Trophoblast cell (in vitro differentiated cells and primary cell): ENCODE data around the gene MEIOB.

ENCODE experiments used
- DNase-seq, 2 donors: peaks; one replicate each; pipeline ENCODE4 v3.0.0-alpha.2; 2016
- H2AFZ ChIP-seq: 2 replicates; pipeline ENCODE4 v1.6.1; 2013; ENCODE audit warnings: low read length, moderate library complexity, mild to moderate bottlenecking; ENCODE audit not compliant: insufficient read depth, poor library complexity
- H2AK5ac ChIP-seq: 2 replicates; pipeline ENCODE4 v1.6.1; 2013; ENCODE audit warnings: mild to moderate bottlenecking, low read length
- H2BK120ac ChIP-seq: 2 replicates; pipeline ENCODE4 v1.6.1; 2013; ENCODE audit warnings: low read length, mild to moderate bottlenecking, moderate library complexity; ENCODE audit not compliant: insufficient read depth, poor library complexity
- H2BK12ac ChIP-seq: 2 replicates; pipeline ENCODE4 v1.6.1; 2013; ENCODE audit warnings: mild to moderate bottlenecking, low read length, moderate library complexity
- H2BK5ac ChIP-seq: 2 replicates; pipeline ENCODE4 v1.6.1; 2013; ENCODE audit warnings: low read length, low read depth, moderate library complexity, mild to moderate bottlenecking; ENCODE audit not compliant: poor library complexity
- H3K14ac ChIP-seq: 2 replicates; pipeline ENCODE4 v1.6.1; 2013; ENCODE audit warnings: mild to moderate bottlenecking, low read length
- H3K18ac ChIP-seq: 2 replicates; pipeline ENCODE4 v1.6.1; 2013; ENCODE audit warnings: mild to moderate bottlenecking, low read length
- H3K23ac ChIP-seq: 2 replicates; pipeline ENCODE4 v1.6.1; 2013; ENCODE audit warnings: low read length
- H3K27ac ChIP-seq: 2 replicates; pipeline ENCODE4 v1.5.1; 2013; ENCODE audit warnings: low read depth, mild to moderate bottlenecking, inconsistent platforms, low read length, moderate library complexity
- H3K27me3 ChIP-seq: 2 replicates; pipeline ENCODE4 v1.6.1; 2013; ENCODE audit warnings: inconsistent platforms, mild to moderate bottlenecking, low read length, moderate library complexity; ENCODE audit not compliant: insufficient read depth
- H3K36me3 ChIP-seq, 2 experiments: 1 replicate in 1 of 2; 2 replicates in 1 of 2; pipeline ENCODE4 v1.6.1; 2013; ENCODE audit warnings: low read length in 2 of 2, mild to moderate bottlenecking in 2 of 2, moderate library complexity in 1 of 2; ENCODE audit not compliant: insufficient read depth in 2 of 2, control insufficient read depth in 1 of 2
- H3K4ac ChIP-seq: 2 replicates; pipeline ENCODE4 v1.6.1; 2013; ENCODE audit warnings: low read depth, mild to moderate bottlenecking, low read length, moderate library complexity
- H3K4me1 ChIP-seq, 2 experiments: 1 replicate in 1 of 2; 2 replicates in 1 of 2; pipeline ENCODE4 v1.6.1; 2013; ENCODE audit warnings: low read length in 2 of 2, mild to moderate bottlenecking in 2 of 2, moderate library complexity in 1 of 2; ENCODE audit not compliant: insufficient read depth in 2 of 2, control insufficient read depth in 1 of 2
- H3K4me2 ChIP-seq: 2 replicates; pipeline ENCODE4 v1.6.1; 2013; ENCODE audit warnings: inconsistent platforms, mild to moderate bottlenecking, low read length, moderate library complexity
- H3K4me3 ChIP-seq: 2 replicates; pipeline ENCODE4 v1.5.1; 2013; ENCODE audit warnings: mild to moderate bottlenecking, low read depth, low read length, inconsistent platforms
- H3K79me1 ChIP-seq: one replicate; pipeline ENCODE4 v1.6.1; 2013; ENCODE audit warnings: low read length
- H3K79me2 ChIP-seq: 2 replicates; pipeline ENCODE4 v1.6.1; 2013; ENCODE audit warnings: low read length, mild to moderate bottlenecking; ENCODE audit not compliant: control insufficient read depth, insufficient read depth, poor library complexity
- H3K9ac ChIP-seq: 2 replicates; pipeline ENCODE4 v1.6.1; 2013; ENCODE audit warnings: mild to moderate bottlenecking, low read length
- H3K9me3 ChIP-seq: 2 replicates; pipeline ENCODE4 v1.6.1; 2013; ENCODE audit warnings: low read depth, mild to moderate bottlenecking, control low read depth, inconsistent platforms, low read length; ENCODE audit not compliant: insufficient read depth
- H4K12ac ChIP-seq: 2 replicates; pipeline ENCODE4 v1.6.1; 2013; ENCODE audit warnings: low read depth, mild to moderate bottlenecking, low read length, moderate library complexity
- H4K8ac ChIP-seq: 2 replicates; pipeline ENCODE4 v1.6.1; 2013; ENCODE audit warnings: low read depth, mild to moderate bottlenecking, low read length, moderate library complexity
- H4K91ac ChIP-seq: one replicate; pipeline ENCODE4 v1.6.1; 2013; ENCODE audit warnings: low read depth, mild to moderate bottlenecking, low read length, moderate library complexity
- WGBS: extraction: QIAGEN DNeasy Blood & Tissue Kit; methylation state at CpG from one replicate; pipeline ENCODE4 v1.1.7; 2013; ENCODE audit warnings: missing lambda C conversion rate; ENCODE audit not compliant: insufficient read length, insufficient coverage; ENCODE audit errors: extremely low coverage; 5-methylcytosine and 5-hydroxymethylcytosine counted together

The MEIOB gene

GRCh38 chr16:1793578-1794220, 78.3 kb downstream of the MEIOB start, which contains the start of gene IGFALS:
Gene IGFALS (minus strand): TSS chr16:1793705. CDS start chr16:1793652, 53 bp downstream.
- H2BK12ac ChIP-seq, result no peak within 1 kb of the TSS
- no peak within 1 kb of the TSS for H2BK5ac ChIP-seq
- H3K27ac ChIP-seq, result no peak within 1 kb of the TSS
- no peak for DNase-seq
- H2AK5ac ChIP-seq, result no peak within 1 kb of the TSS
- no peaks in the 10 kb centered on the region for H3K79me2 ChIP-seq
- no peaks in the 10 kb centered on the region for H3K4me1 ChIP-seq
- H3K4ac ChIP-seq, result no peak within 1 kb of the TSS
- H4K91ac ChIP-seq, result no peak within 1 kb of the TSS
- no peak within 1 kb of the TSS for H3K4me2 ChIP-seq
- H3K9me3 ChIP-seq, result peaks cover 5% of the 10 kb centered on the region
- H4K12ac ChIP-seq, result no peak within 1 kb of the TSS
- no peak within 1 kb of the TSS for H2AFZ ChIP-seq
- H4K8ac ChIP-seq, result no peak within 1 kb of the TSS
- no peaks in the 10 kb centered on the region for H3K27me3 ChIP-seq
- no peak within 1 kb of the TSS for H3K23ac ChIP-seq
- peaks cover 28 to 33% of the 10 kb centered on the region in 2 experiments for H3K36me3 ChIP-seq
- H3K79me1 ChIP-seq, result no peaks in the 10 kb centered on the region
- no peak within 1 kb of the TSS for H2BK120ac ChIP-seq
- no peak within 1 kb of the TSS for H3K18ac ChIP-seq
- no peak within 1 kb of the TSS for H3K9ac ChIP-seq
- H3K4me3 ChIP-seq, result no peak within 1 kb of the TSS
- no CpG with 5 or more reads among the region's 28 CpGs for WGBS
- no peak within 1 kb of the TSS for H3K14ac ChIP-seq

DNA sequence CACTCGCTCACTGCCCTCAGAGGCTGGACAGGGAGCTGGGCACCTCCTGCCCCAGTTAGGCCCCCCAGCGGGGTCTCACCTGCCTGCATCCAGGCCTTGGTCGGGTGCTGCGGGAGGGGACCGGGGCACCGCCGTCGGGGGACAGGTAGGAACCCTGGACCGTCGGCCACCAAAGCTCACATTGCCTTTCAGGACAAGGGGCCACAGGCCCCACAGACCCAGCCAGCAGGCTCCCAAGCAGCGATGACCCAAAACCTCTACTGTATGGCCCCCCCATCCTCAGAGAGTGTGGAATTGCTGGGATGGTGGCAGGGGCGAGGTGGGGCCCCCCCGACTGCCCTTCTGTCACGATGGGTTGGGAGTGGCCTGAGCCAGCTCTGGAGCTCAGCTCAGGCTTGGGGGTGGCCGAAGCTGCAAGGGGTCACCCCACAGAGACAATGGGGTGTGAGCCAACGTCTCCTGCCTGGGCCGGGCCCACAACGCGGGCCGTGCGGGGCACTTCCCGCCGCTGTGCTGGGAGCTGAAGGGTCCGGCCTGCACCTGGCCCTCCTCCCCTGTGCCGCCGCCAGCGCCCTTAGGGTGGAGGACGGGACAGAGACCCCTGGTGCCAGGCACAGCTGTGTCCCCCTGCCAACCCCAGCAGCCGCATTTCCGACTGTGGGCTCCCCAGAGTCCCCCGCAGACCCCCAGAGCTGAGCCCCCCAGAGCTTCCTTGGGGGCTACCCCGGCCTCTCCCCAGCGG, 79.0 kb downstream of the MEIOB start:
- Histone ChIP-seq H3K4ac (no peak overlapping the region), H3K9me3 (peaks cover 2% of the 10 kb centered on the region), H4K8ac (no peak overlapping the region), H3K14ac (no peak overlapping the region), H3K4me1 (no peaks in the 10 kb centered on the region), H3K9ac (no peak overlapping the region), H2BK120ac (no peak overlapping the region), H2BK12ac (no peak overlapping the region), H2BK5ac (no peak overlapping the region), H3K27ac (no peak overlapping the region), H3K79me1 (no peaks in the 10 kb centered on the region), H3K23ac (no peak overlapping the region), H2AK5ac (no peak overlapping the region), H3K79me2 (no peaks in the 10 kb centered on the region), H3K4me2 (no peak overlapping the region), H3K36me3 (peaks cover 35 to 40% of the 10 kb centered on the region in 2 experiments), H4K12ac (no peak overlapping the region), H3K4me3 (no peak overlapping the region), H3K27me3 (no peaks in the 10 kb centered on the region), H2AFZ (no peak overlapping the region), H3K18ac (no peak overlapping the region), H4K91ac (no peak overlapping the region)
- no peak for DNase-seq
- no CpG with 5 or more reads among the region's 33 CpGs for WGBS

DNA sequence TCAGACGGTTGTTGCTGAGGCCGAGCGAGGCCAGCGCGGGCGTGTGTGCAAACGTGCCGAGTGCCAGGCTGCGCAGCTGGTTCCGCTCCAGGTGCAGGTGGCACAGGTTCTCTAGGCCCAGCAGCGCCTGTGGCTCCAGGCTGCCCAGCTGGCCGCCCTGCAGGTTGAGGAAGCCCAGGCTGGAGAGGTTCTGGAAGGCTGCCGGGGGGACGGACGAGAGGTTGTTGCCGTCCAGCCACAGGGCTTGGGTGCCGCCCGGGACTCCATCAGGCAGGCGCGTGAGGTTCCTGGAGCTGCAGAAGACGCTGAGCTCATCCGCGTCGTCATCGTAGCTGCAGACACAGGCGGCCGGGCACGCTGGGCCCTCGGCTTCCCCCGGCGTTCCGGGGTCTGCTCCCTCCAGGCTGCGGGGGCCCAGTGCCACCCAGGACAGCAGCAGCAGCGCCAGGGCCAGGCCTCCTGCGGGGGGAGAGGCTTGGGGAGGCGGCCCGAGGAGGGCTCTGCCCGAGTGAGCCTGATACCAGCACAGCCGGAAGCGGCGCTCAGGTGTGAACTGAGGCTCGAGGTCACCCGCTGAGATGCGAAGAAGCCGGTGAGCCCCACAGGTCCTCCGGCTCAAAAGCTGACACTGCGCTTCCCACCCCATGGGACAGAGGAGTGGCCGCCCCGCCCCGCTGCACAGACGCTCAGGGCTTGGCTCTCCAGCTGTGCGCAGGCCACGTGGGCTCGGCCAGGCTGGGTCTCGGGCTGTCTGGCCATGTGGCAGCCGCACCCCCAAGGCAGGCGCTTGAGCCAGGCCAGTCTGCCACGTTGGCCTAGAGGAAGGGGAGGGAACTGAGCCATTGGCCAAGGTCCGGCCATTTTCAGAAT, 79.8 kb downstream of the MEIOB start:
- no peak overlapping the region for H3K4ac ChIP-seq
- no peak overlapping the region for H2BK12ac ChIP-seq
- no peak overlapping the region for H2AFZ ChIP-seq
- no peak overlapping the region for H2AK5ac ChIP-seq
- no peak overlapping the region for H2BK120ac ChIP-seq
- H3K4me3 ChIP-seq, result no peak overlapping the region
- H3K23ac ChIP-seq, result no peak overlapping the region
- H3K9me3 ChIP-seq, result no peaks in the 10 kb centered on the region
- no peaks in the 10 kb centered on the region for H3K27me3 ChIP-seq
- H4K91ac ChIP-seq, result no peak overlapping the region
- no peak overlapping the region for H3K4me2 ChIP-seq
- H3K9ac ChIP-seq, result no peak overlapping the region
- H4K12ac ChIP-seq, result no peak overlapping the region
- peaks cover 43 to 48% of the 10 kb centered on the region in 2 experiments for H3K36me3 ChIP-seq
- no peak for DNase-seq
- no peak overlapping the region for H2BK5ac ChIP-seq
- H3K4me1 ChIP-seq, result no peaks in the 10 kb centered on the region
- H3K27ac ChIP-seq, result no peak overlapping the region
- H4K8ac ChIP-seq, result no peak overlapping the region
- H3K18ac ChIP-seq, result no peak overlapping the region
- no peaks in the 10 kb centered on the region for H3K79me1 ChIP-seq
- no CpG with 5 or more reads among the region's 59 CpGs for WGBS
- H3K14ac ChIP-seq, result no peak overlapping the region
- no peaks in the 10 kb centered on the region for H3K79me2 ChIP-seq

GRCh38 chr16:1791256-1791942, 80.6 kb downstream of the MEIOB start:
- no peak for DNase-seq
- no peaks in the 10 kb centered on the region for H3K79me2 ChIP-seq
- no peak overlapping the region for H3K4me2 ChIP-seq
- H2AK5ac ChIP-seq, result no peak overlapping the region
- no peak overlapping the region for H3K23ac ChIP-seq
- H3K27me3 ChIP-seq, result no peaks in the 10 kb centered on the region
- H3K27ac ChIP-seq, result no peak overlapping the region
- H4K91ac ChIP-seq, result no peak overlapping the region
- peaks cover 51 to 56% of the 10 kb centered on the region in 2 experiments for H3K36me3 ChIP-seq
- no peak overlapping the region for H3K9ac ChIP-seq
- H4K12ac ChIP-seq, result no peak overlapping the region
- no peak overlapping the region for H2BK12ac ChIP-seq
- no peak overlapping the region for H3K4me3 ChIP-seq
- H2BK120ac ChIP-seq, result no peak overlapping the region
- H3K4ac ChIP-seq, result no peak overlapping the region
- no peak overlapping the region for H3K14ac ChIP-seq
- H4K8ac ChIP-seq, result no peak overlapping the region
- no peaks in the 10 kb centered on the region for H3K4me1 ChIP-seq
- H2BK5ac ChIP-seq, result no peak overlapping the region
- H3K9me3 ChIP-seq, result no peaks in the 10 kb centered on the region
- no CpG with 5 or more reads among the region's 53 CpGs for WGBS
- H3K79me1 ChIP-seq, result no peaks in the 10 kb centered on the region
- H2AFZ ChIP-seq, result no peak overlapping the region
- no peak overlapping the region for H3K18ac ChIP-seq
